Rectal smooth muscle tissue (tissue), 1 donor: ENCODE data around the gene GNAO1.

Experiments
- H3K27ac ChIP-seq: one replicate; pipeline ENCODE4 v1.7.0; 2013; ENCODE audit warnings: low read depth, low read length, inconsistent platforms
- H3K27me3 ChIP-seq: one replicate; pipeline ENCODE4 v1.7.0; 2013; ENCODE audit warnings: low read length; ENCODE audit not compliant: control insufficient read depth, insufficient read depth
- H3K36me3 ChIP-seq: one replicate; pipeline ENCODE4 v1.7.0; 2013; ENCODE audit warnings: low read length; ENCODE audit not compliant: control insufficient read depth, insufficient read depth
- H3K4me1 ChIP-seq: one replicate; pipeline ENCODE4 v1.7.0; 2013; ENCODE audit warnings: low read length; ENCODE audit not compliant: control insufficient read depth, insufficient read depth
- H3K4me3 ChIP-seq: one replicate; pipeline ENCODE4 v1.7.0; 2013; ENCODE audit warnings: low read length
- H3K9ac ChIP-seq: one replicate; pipeline ENCODE4 v1.7.0; 2013; ENCODE audit warnings: low read length

Gene GNAO1

DNA sequence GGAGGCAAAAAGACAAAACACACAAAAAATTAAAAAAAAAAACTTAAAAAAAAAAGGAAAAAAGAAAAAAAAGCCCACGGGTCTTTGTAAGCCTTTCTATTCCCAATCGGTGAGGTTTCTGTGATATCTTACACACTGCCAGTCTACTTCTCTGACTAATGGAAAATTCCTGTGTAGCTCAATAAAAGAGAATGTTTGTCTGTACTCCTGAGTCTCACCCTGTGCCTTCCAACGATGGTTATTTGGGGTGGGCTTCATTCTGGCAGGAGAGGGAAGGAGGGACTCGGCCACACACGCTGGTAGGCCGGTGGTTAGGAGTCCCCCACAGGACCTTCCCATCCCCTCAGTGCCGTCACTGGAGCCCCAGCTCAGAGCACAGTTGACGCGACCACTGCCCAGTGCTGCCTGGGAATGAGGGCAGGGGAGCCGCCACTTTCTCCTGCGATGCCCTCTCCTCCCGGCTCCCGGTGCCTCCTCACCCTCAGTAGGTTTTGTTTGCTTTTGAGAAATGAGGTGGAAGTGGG is 166.0 kb downstream of the GNAO1 start:
- Histone ChIP-seq H3K27me3 (no peaks in the 10 kb centered on the region), H3K9ac (no peak overlapping the region), H3K4me1 (peaks cover 6% of the 10 kb centered on the region), H3K27ac (peak overlapping the region; percentile 49), H3K36me3 (peaks cover 7% of the 10 kb centered on the region), H3K4me3 (peak overlapping the region; percentile 60)

DNA sequence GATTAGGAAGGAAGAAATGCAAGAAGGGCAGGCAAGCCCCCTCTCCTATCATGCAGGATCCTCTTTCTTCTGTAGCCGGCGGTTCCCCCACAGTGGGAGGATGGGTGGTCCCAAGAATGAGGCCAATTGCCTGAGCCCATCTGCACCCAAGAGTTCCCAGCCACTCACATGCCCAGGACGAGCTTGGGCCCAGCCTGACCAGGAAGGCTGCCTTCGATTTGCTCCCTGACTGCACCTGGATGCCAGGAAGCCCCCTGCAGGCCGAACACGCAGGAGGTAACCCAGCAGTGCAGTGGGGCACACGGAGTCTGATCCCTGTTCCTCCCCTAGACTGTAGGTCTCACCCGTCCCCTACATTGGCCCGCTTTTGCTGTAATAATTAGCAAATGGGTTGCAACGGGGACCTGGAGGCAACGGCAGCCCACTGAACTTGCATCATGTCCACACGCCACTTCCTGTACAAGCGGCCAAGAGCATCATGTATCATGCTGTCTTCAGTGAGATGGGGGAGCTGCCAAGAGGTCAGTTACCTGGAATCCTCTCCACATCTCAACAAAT is 166.6 kb downstream of the GNAO1 start:
- no peak overlapping the region for H3K9ac ChIP-seq

GRCh38 chr16:56360117-56361008 is 169.1 kb downstream of the GNAO1 start:
- no peak overlapping the region for H3K9ac ChIP-seq
- H3K27me3 ChIP-seq: no peaks in the 10 kb centered on the region
- H3K4me1 ChIP-seq: peaks cover 6% of the 10 kb centered on the region
- no peak overlapping the region for H3K27ac ChIP-seq
- H3K36me3 ChIP-seq: peaks cover 25% of the 10 kb centered on the region
- H3K4me3 ChIP-seq: no peak overlapping the region

More for the DNA sequence above, 166.6 kb downstream of the GNAO1 start:
- Histone ChIP-seq H3K27me3 (no peaks in the 10 kb centered on the region), H3K36me3 (peaks cover 12% of the 10 kb centered on the region), H3K27ac (peak overlapping the region; percentile 49), H3K4me1 (peaks cover 6% of the 10 kb centered on the region), H3K4me3 (no peak overlapping the region)

DNA sequence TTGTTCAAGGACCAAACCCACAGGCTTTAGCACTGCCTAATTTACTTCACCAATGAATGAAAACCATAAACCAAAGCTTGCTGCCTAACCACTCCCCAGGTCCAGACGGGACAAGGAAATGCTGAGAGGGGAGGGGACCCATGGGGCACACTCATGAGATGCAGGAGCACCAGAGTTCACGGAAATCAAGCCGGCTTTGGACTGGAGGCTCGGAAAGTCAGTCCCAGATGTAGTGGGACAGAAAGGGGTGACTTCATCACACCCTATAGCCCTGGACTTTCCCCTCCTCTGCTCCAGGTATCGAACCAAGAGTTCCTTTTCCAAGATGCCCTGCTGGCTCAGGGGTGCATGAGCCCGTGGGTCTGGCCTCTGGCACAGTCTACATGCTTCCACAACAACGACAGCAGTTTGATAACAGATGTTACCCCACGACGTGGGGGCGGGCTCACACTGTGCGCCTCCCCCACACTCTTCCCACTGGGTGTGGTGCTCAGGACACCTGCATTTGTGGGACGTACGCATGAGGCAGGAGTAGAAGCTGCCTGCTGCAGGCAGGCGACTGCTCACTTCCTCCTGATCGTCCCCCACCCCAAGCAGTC is 170.9 kb downstream of the GNAO1 start:
- Histone ChIP-seq H3K36me3 (peaks cover 33% of the 10 kb centered on the region), H3K4me1 (peaks cover 2% of the 10 kb centered on the region), H3K9ac (no peak overlapping the region), H3K4me3 (no peak overlapping the region), H3K27me3 (no peaks in the 10 kb centered on the region), H3K27ac (no peak overlapping the region)

- H3K27me3 ChIP-seq: no peaks in the 10 kb centered on the region
- no peak overlapping the region for H3K9ac ChIP-seq
- no peak overlapping the region for H3K27ac ChIP-seq
- H3K36me3 ChIP-seq: peaks cover 35% of the 10 kb centered on the region
- no peaks in the 10 kb centered on the region for H3K4me1 ChIP-seq
- H3K4me3 ChIP-seq: no peak overlapping the region
These were observed 171.4 kb downstream of the GNAO1 start for GRCh38 chr16:56362706-56363105.

DNA sequence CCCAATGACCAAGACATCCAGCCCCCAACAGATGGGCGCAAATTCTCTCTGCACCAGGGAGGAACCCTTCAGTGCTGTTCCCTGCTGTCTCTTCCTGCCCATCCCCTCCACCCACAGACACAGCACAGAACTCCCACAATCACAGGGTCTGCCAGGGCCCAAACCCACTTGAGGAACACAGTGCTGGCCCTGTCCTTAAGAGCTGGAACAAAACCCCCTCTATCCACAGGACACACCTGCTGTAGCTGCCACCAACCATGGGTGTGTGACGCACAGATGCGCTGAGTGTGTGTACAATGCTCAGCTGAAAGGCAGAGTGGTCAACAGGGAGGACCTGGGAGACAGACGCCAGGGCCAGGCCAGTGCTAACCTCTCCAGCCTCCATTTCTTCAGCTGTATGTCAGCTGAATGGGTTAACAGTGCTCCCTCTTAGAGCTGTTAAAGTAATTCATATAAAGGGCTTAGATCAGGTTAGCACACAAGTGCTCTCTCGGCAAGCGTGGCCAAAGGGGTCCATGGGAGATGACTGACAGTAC is 172.0 kb downstream of the GNAO1 start:
- Histone ChIP-seq H3K27ac (no peak overlapping the region), H3K36me3 (peaks cover 38% of the 10 kb centered on the region)

GRCh38 chr16:56363781-56364565 is 172.7 kb downstream of the GNAO1 start:
- Histone ChIP-seq H3K27ac (no peak overlapping the region), H3K27me3 (no peaks in the 10 kb centered on the region), H3K9ac (no peak overlapping the region), H3K36me3 (peaks cover 38% of the 10 kb centered on the region), H3K4me3 (no peak overlapping the region), H3K4me1 (no peaks in the 10 kb centered on the region)

More for the DNA sequence above, 172.0 kb downstream of the GNAO1 start:
- Histone ChIP-seq H3K4me1 (no peaks in the 10 kb centered on the region), H3K9ac (no peak overlapping the region), H3K27me3 (no peaks in the 10 kb centered on the region), H3K4me3 (no peak overlapping the region)

- Histone ChIP-seq H3K36me3 (peaks cover 38% of the 10 kb centered on the region), H3K27ac (no peak overlapping the region)
These were observed 173.6 kb downstream of the GNAO1 start for GRCh38 chr16:56364865-56365264.

DNA sequence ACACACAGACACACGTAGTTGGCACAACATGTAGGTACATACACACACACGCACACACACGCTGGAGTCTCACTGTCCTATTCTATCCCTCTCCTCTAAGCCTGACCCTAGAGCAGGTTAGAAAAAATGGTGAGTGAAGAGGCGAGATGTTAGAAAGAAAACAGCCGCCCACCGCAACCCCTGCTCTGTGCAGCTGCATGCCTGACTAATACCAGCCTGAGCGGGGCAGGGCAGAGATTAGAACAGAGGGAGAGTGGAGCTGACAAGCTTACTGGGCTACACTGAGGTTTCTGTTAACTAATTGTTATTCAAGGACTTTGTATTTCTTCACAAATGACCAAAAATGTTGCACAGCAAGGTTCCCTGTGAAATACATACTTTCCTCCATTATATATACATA is 174.3 kb downstream of the GNAO1 start:
- peaks cover 5% of the 10 kb centered on the region for H3K4me1 ChIP-seq
- peaks cover 38% of the 10 kb centered on the region for H3K36me3 ChIP-seq
- no peak overlapping the region for H3K4me3 ChIP-seq
- no peak overlapping the region for H3K9ac ChIP-seq
- H3K27ac ChIP-seq: no peak overlapping the region
- no peaks in the 10 kb centered on the region for H3K27me3 ChIP-seq

More at GRCh38 chr16:56364865-56365264, 173.6 kb downstream of the GNAO1 start:
- H3K4me1 ChIP-seq: no peaks in the 10 kb centered on the region
- H3K9ac ChIP-seq: no peak overlapping the region
- H3K4me3 ChIP-seq: no peak overlapping the region
- no peaks in the 10 kb centered on the region for H3K27me3 ChIP-seq

DNA sequence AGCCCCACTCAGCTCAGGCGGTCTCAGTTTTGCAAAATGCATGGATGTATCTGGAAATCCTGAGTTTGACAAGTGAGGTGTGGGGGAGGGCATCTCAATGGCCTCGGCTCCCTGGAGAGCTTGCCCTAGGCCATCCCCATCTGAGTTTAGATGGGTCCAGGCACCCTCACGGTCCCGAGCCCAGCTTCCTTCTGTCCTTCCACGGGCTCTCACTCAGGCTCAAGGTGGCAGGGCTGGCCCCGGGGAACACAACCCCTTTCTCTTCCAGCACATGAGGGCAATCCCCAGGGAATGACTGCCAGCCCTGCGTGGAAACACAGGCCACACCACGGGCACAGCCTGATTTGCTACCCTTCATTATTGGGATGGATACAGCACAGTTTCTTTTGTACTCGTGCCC is 175.7 kb downstream of the GNAO1 start:
- Histone ChIP-seq H3K9ac (no peak overlapping the region), H3K36me3 (peaks cover 33% of the 10 kb centered on the region), H3K4me1 (peaks cover 10% of the 10 kb centered on the region), H3K27me3 (no peaks in the 10 kb centered on the region), H3K27ac (no peak overlapping the region), H3K4me3 (no peak overlapping the region)

- Histone ChIP-seq H3K27ac (no peak overlapping the region), H3K27me3 (no peaks in the 10 kb centered on the region), H3K4me3 (no peak overlapping the region), H3K36me3 (peaks cover 27% of the 10 kb centered on the region), H3K4me1 (peaks cover 10% of the 10 kb centered on the region), H3K9ac (no peak overlapping the region)
These were observed 176.5 kb downstream of the GNAO1 start for GRCh38 chr16:56367764-56368163.
